GM11168 (cell line): Measurements from ENCODE around the gene RBMS3.
"Not testable (repeated sequence)": the region's sequence is repeated elsewhere in the genome, so short reads cannot be mapped to it uniquely, and the experiment has no call there.

ENCODE experiments used
- in situ Hi-C: fragments of 300-500 bp; cut with MboI; formaldehyde crosslinking; loops from one replicate; pipeline ENCODE4 v1.12.0; 2022; ENCODE audit warnings: low sequenced_read_pairs; ENCODE audit not compliant: unreplicated experiment

RBMS3 gene

DNA sequence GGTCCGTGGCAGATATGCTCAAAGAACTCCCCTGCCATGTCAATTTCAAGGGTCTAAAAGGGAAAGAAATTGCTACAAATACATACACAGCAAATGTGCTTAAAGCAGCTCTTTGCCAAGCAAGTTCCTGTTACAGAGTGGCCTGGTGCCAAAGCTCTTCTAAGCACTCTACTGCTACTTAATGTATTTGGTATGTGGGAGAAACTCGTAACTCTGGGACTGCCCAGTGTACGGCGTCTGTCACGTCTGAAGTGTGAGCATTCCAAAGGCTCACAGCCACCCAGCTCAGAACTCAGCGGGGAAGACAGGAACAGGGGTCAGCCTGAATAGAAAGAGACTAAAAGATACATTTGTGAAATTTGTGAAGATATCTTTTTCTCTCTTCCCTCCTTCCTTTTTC, 54.6 kb downstream of the RBMS3 start:
- in situ Hi-C loops = no loop called here

DNA sequence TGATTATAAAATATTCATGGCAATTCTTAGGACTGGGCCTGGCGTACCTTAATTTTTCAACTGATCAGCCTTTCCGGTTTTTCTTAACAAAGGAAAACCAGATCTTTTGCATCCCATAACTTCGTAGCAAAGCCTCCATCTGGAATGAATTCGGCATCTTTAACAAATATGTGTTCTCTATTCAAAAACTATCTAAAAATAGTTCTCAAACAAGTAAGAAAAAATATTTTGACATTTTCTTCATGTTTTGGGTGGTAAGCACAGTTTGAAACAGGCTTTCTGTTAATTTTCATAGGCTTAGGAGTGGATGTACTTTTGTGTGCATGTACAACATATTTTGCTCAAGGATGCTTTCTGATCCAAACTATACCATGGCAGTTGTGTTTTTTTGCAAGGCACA, 55.1 kb downstream of the RBMS3 start:
- in situ Hi-C loops = no loop called here

DNA sequence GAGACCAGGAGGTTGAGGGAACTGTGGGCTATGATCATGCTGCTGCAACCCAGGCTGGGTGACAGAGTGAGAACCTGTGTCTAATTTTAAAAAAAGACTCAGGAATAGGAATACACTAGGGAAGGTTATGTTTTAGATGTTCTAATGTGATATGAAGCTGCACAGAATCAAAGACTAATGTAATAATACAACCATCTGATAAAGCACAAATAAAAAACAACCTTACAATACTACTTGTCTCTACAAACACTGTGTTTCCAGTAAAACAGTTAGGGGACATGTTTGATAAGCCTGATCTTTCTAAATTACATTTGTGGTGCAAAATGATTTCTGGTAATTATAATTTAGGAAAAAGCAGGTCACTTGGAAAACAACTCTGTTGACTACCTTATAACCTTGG, 56.7 kb downstream of the RBMS3 start:
- in situ Hi-C loops = no loop called here

DNA sequence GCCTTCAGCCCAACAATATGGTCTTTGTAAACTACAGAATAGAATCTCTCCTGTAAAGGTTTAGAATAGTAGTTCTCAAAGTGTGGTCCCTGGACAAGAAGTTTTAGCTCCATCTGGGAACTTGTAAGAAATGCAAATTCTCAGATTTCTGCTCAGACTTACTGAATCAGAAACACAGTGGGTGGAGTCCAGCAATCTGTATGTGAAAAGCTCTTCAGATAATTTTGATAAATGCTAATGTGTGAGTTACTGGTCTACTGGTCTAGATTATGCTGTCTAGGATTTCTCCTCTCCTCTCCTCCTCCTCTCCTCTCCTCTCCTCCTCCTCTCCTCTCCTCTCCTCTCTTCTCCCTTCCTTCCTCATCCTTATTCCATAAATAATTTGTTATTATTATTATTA, 57.5 kb downstream of the RBMS3 start:
- in situ Hi-C loops = no loop called here

GRCh38 chr3:29339016-29339833, 58.4 kb downstream of the RBMS3 start:
- in situ Hi-C loops = no loop called here

- in situ Hi-C loops = no loop called here
Measured at GRCh38 chr3:29344154-29344553, 63.3 kb downstream of the RBMS3 start.

DNA sequence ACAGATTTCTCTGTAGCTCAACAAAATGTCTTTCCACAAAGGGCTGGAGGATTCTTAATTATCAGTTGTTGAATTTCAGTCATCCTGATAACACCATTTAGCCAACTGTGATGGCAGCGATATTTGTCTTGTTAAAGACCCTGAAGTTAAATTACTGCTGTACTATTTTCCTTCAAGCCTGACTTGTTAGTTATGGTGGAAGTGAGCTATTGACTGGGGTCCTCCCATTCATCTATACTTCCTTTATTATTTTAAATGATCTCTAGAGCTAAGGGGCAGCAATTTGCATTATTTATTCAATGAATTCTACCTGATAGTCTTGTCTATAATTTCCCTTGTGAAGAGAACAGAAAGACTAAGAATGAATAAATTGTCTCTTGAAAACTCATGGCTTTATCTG, 64.1 kb downstream of the RBMS3 start:
- in situ Hi-C loops = no loop called here

- in situ Hi-C loops = no loop called here
Measured at GRCh38 chr3:29345516-29346300, 64.8 kb downstream of the RBMS3 start.

GRCh38 chr3:29346828-29347227, 66.0 kb downstream of the RBMS3 start:
- in situ Hi-C loops = no loop called here

GRCh38 chr3:29347412-29347811, 66.5 kb downstream of the RBMS3 start:
- in situ Hi-C loops = no loop called here

GRCh38 chr3:29348316-29348715, 67.4 kb downstream of the RBMS3 start:
- in situ Hi-C loops = no loop called here

GRCh38 chr3:29349049-29349448, 68.2 kb downstream of the RBMS3 start:
- in situ Hi-C loops = no loop called here

DNA sequence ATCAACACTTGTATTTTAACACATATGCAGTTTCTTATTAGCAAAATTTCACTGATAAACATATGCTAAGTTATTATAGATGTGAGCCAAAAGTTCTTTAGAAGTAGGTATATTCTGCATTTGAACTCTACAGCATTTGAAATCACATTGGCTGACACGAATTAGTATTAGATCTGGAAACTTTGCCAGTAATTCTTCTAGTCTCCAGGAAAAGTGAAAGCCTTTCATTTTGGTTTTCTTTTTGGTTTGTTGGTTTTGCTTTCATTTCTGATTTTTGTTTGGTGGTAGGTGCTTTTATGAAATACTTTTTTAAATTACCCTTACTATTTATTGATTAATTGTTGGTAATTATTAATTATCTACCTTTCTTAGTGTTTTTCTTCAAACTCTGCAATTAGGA, 72.9 kb downstream of the RBMS3 start:
- in situ Hi-C loops = no loop called here

- in situ Hi-C loops = no loop called here
Measured at GRCh38 chr3:29354894-29355293, 74.0 kb downstream of the RBMS3 start.

GRCh38 chr3:29356062-29356461, 75.2 kb downstream of the RBMS3 start:
- in situ Hi-C loops = no loop called here

- in situ Hi-C loops = not testable (repeated sequence)
Measured at GRCh38 chr3:29360289-29360688, 79.4 kb downstream of the RBMS3 start.

DNA sequence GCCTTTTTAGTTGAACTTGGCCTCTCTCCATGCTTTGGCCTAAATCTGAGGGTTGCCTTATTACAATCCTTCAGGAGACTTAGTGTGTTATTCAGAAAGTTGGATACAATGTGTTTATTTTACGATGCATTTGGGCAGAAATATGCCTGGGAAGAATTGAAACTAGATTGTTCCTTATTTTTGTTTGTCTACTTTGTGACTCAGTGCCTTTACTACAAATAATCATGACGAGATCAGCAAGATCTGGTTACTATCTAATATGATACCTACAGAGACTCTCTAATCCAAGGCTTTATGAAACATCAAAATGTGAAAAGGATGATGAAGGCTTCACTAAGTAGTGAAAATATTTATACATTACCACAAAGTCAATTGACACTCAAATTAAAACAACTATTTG, 82.2 kb downstream of the RBMS3 start:
- in situ Hi-C loops = no loop called here

DNA sequence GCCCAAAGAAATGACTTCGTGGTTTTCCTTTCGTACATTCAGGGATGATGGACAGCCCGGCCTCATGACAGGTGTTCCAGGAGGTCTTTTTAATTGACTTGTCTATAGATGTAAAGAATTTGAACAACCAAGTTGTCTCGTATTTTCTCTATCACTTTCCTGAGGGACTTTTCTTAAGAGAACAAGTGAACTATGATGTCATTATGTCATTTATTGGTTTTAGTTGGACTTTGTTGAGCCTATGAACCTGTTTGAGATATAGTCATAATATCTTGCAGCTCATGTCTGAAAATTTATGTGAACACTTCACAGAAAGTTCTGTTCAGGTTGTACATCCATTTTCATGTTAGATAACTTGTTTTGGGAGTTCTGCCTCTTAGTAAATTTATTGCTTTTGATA, 89.2 kb downstream of the RBMS3 start:
- in situ Hi-C loops = no loop called here

DNA sequence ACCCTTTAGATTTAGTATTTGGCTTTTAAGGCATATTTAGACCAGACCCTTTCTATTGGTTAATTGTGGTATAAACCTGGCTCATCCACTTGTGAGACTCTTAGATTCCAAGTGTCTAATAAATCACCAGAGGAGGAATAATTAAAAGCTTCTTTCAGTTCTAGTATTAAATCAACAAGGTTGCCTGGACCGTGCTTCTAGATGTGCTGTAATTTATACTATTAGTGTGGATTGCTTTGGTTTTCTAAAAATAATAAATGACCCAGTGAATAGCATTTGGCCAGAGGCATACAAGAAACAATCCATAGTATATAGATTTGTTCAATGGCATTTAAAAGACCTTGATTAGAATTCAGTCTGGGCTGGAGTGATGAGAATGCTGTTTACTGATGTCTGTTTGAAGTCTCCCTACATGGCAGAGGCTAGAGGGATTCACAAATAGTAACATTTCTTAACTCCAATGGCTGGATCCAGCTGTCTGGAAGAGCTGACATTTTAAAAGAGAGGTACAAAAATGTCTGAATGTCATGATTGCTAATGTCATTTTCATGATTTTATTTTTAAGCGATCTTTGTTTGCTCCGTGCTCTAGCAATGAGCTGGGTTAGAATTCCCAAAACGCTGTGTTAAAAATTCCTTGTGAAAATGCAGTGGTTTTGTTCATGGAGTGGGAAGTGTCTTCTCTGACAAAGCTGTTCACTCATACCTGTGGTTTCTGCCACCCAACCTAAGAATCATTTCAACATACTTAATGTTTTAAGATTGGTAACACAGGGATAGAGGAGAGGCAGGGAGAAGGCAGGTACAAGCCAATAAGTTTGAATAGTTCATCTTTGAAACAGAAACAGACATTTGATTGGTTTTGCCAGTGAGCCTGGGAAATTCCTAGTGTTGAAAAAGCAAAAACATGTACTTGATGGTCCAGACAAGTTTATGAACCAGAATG, 89.9 kb downstream of the RBMS3 start:
- in situ Hi-C loops = no loop called here

- in situ Hi-C loops = no loop called here
Measured at GRCh38 chr3:29373131-29373680, 92.3 kb downstream of the RBMS3 start.
